GM23338 (cell line): ENCODE data around the gene AP4S1. TPM values are rescaled to one million over a fixed set of nuclear protein-coding genes. Genes with fewer than 3 reads are reported as not detected.

ENCODE experiments used
- ATAC-seq: fragments of 200-7000 bp; cut with Tn5 transposase; 3 replicates; pipeline ENCODE4 v1.9.1; 2020
- DNase-seq: peaks from one replicate; pipeline ENCODE4 v3.0.0-alpha.2; 2015; ENCODE audit warnings: low spot score
- H2AFZ ChIP-seq: fragments of 200-600 bp; sonication (generic); 2 replicates; pipeline ENCODE4 v1.8.0; 2016; ENCODE audit warnings: antibody characterized with exemption, mild to moderate bottlenecking, moderate library complexity
- H3F3A ChIP-seq: fragments of 200-600 bp; sonication (generic); replicated peaks from 2 replicates; pipeline ENCODE4 v1.8.0; 2017; ENCODE audit warnings: antibody characterized with exemption, mixed run types, low read depth
- H3K27ac ChIP-seq: fragments of 200-600 bp; sonication (generic); 2 replicates; pipeline ENCODE4 v1.6.1; 2016; ENCODE audit warnings: low read depth
- H3K27me3 ChIP-seq: fragments of 200-600 bp; sonication (generic); 2 replicates; pipeline ENCODE4 v1.8.0; 2016; ENCODE audit warnings: mild to moderate bottlenecking, mixed run types, moderate library complexity; ENCODE audit not compliant: insufficient read depth
- H3K36me3 ChIP-seq: fragments of 200-600 bp; sonication (generic); 2 replicates; pipeline ENCODE4 v1.8.0; 2016; ENCODE audit warnings: mild to moderate bottlenecking; ENCODE audit not compliant: insufficient read depth
- H3K4me1 ChIP-seq: fragments of 200-600 bp; sonication (generic); 2 replicates; pipeline ENCODE4 v1.8.0; 2016; ENCODE audit warnings: mild to moderate bottlenecking, moderate library complexity; ENCODE audit not compliant: insufficient read depth
- H3K4me2 ChIP-seq: fragments of 200-600 bp; sonication (generic); 2 replicates; pipeline ENCODE4 v1.7.1; 2017; ENCODE audit warnings: mixed run types
- H3K4me3 ChIP-seq: fragments of 200-600 bp; sonication (generic); 2 replicates; pipeline ENCODE4 v1.6.1; 2016; ENCODE audit warnings: mixed run types
- H3K79me2 ChIP-seq: fragments of 200-600 bp; sonication (generic); replicated peaks from 2 replicates; pipeline ENCODE4 v1.8.0; 2017; ENCODE audit warnings: mild to moderate bottlenecking; ENCODE audit not compliant: insufficient read depth
- H3K9me2 ChIP-seq: fragments of 200-600 bp; sonication (generic); 2 replicates; pipeline ENCODE4 v1.8.0; 2017; ENCODE audit not compliant: insufficient read depth
- H4K20me1 ChIP-seq: fragments of 200-600 bp; sonication (generic); replicated peaks from 2 replicates; pipeline ENCODE4 v1.8.0; 2017; ENCODE audit warnings: mild to moderate bottlenecking; ENCODE audit not compliant: insufficient read depth
- H3K27ac Mint-ChIP-seq: 2 replicates; pipeline ENCODE4 v1.8.0; 2020; ENCODE audit warnings: inconsistent platforms, mild to moderate bottlenecking, moderate library complexity, mixed read lengths
- H3K27me3 Mint-ChIP-seq: 3 replicates; pipeline ENCODE4 v1.8.0; 2022; ENCODE audit warnings: low read depth, mild to moderate bottlenecking, moderate library complexity, mixed read lengths, inconsistent platforms; ENCODE audit not compliant: insufficient read depth, poor library complexity
- H3K36me3 Mint-ChIP-seq: 3 replicates; pipeline ENCODE4 v1.8.0; 2021; ENCODE audit warnings: low read depth, mild to moderate bottlenecking, inconsistent platforms, moderate library complexity, mixed read lengths
- H3K4me1 Mint-ChIP-seq: 3 replicates; pipeline ENCODE4 v1.8.0; 2020; ENCODE audit warnings: mild to moderate bottlenecking, inconsistent platforms, mixed read lengths
- H3K4me3 Mint-ChIP-seq: 3 replicates; pipeline ENCODE4 v1.8.0; 2021; ENCODE audit warnings: moderate library complexity, mild to moderate bottlenecking, inconsistent platforms, mixed read lengths
- H3K9me3 Mint-ChIP-seq: 3 replicates; pipeline ENCODE4 v1.8.0; 2020; ENCODE audit warnings: moderate library complexity, mild to moderate bottlenecking, inconsistent platforms, mixed read lengths
- CTCF ChIP-seq, 2 experiments: fragments of 200-600 bp in 1 of 2; sonication (generic) in 1 of 2; conservative IDR thresholded peaks; 2 replicates each; pipeline versions ENCODE4 v1.5.1 to v1.6.1; 2016 to 2017; ENCODE audit warnings: antibody characterized with exemption in 2 of 2, low read depth in 2 of 2, mild to moderate bottlenecking in 2 of 2, moderate library complexity in 1 of 2
- ETS1 ChIP-seq: IDR thresholded peaks from 2 replicates; pipeline ENCODE4 v1.6.1; 2016; ENCODE audit warnings: antibody characterized with exemption
- EZH2 ChIP-seq: fragments of 200-600 bp; sonication (generic); IDR thresholded peaks from one replicate; pipeline ENCODE4 v1.8.0; 2017; ENCODE audit warnings: antibody characterized with exemption, mild to moderate bottlenecking, low read depth; ENCODE audit not compliant: unreplicated experiment
- EZH2phosphoT487 ChIP-seq: fragments of 200-600 bp; sonication (generic); IDR thresholded peaks from one replicate; pipeline ENCODE4 v1.8.1; 2018; ENCODE audit warnings: antibody characterized with exemption; ENCODE audit not compliant: unreplicated experiment
- JUNB ChIP-seq: IDR thresholded peaks from one replicate; pipeline ENCODE4 v1.6.1; 2016; ENCODE audit warnings: antibody characterized with exemption; ENCODE audit not compliant: unreplicated experiment
- NANOG ChIP-seq: IDR thresholded peaks from 2 replicates; pipeline ENCODE4 v1.6.1; 2016; ENCODE audit warnings: antibody characterized with exemption, borderline replicate concordance
- REST ChIP-seq: IDR thresholded peaks from one replicate; pipeline ENCODE4 v1.6.1; 2018; ENCODE audit warnings: antibody characterized with exemption; ENCODE audit not compliant: unreplicated experiment
- ZNF114 ChIP-seq: fragments of 250-450 bp; sonication (Bioruptor Pico); IDR thresholded peaks from 2 replicates; pipeline ENCODE4 v1.5.0; 2020; ENCODE audit warnings: mild to moderate bottlenecking, moderate library complexity
- ZNF331 ChIP-seq: fragments of 250-450 bp; sonication (Bioruptor Pico); IDR thresholded peaks from 2 replicates; pipeline ENCODE4 v1.5.0; 2020; ENCODE audit warnings: low read depth, mild to moderate bottlenecking, moderate library complexity
- polyA plus RNA-seq: library from polyadenylated mRNA; unstranded; fragments of >200 nt; fragmentation: Nextera tagmentation; extraction: Ambion mirVana; gene quantifications from 2 replicates; pipeline ENCODE4 v1.2.1, GENCODE V29; 2016
- total RNA-seq: library from RNA; depleted of rRNA; stranded (reverse); fragments of >200 nt; shearing (Covaris generic); gene quantifications from 2 replicates; pipeline ENCODE4 v1.2.3, GENCODE V29; 2014

The AP4S1 gene
- total and polyA plus RNA-seq, 2 experiments from 2014 or later = 13.4 to 15.7 TPM

- TF ChIP-seq CTCF (conservative IDR thresholded peaks at IDR 0.05; ENCODE audit: low read depth in 2 of 2) = no peak
- TF ChIP-seq EZH2phosphoT487 = no peak
- no peak for TF ChIP-seq ZNF331 (CRISPR knock-in tag)
- no peak for TF ChIP-seq EZH2
- no peak for TF ChIP-seq JUNB
- TF ChIP-seq NANOG = no peak
- TF ChIP-seq REST = no peak
- no peak for TF ChIP-seq ZNF114 (CRISPR knock-in tag)
These were observed 3.1 kb upstream of the AP4S1 start (continued) for GRCh38 chr14:31022386-31022785.

GRCh38 chr14:31024010-31024480 is 1.4 kb upstream of the AP4S1 start:
- Histone ChIP-seq H3K27ac (no peak overlapping the region), H4K20me1 (peaks cover 41% of the 10 kb centered on the region), H2AFZ (no peak overlapping the region), H3K4me3 (peak overlapping the region; percentile 72), H3K4me1 (peaks cover 20% of the 10 kb centered on the region), H3K4me2 (peak overlapping the region; percentile 91), H3K36me3 (no peaks in the 10 kb centered on the region), H3K79me2 (peaks cover 81% of the 10 kb centered on the region), H3K27me3 (no peaks in the 10 kb centered on the region), H3K9me2 (no peaks in the 10 kb centered on the region), H3F3A (peaks cover 11% of the 10 kb centered on the region)
- no peak for DNase-seq
- TF ChIP-seq NANOG (no peak), ETS1 (no peak)
- no peaks in the 10 kb centered on the region; the same call in 2 of the 3 replicates for H3K9me3 Mint-ChIP-seq
- ATAC-seq = no peak
- H3K36me3 Mint-ChIP-seq = peaks cover 11% of the 10 kb centered on the region
- peaks cover 30% of the 10 kb centered on the region for H3K4me1 Mint-ChIP-seq
- H3K4me3 Mint-ChIP-seq = peak overlapping the region; percentile 86
- H3K27ac Mint-ChIP-seq = no peak overlapping the region
- H3K27me3 Mint-ChIP-seq = peaks cover 5% of the 10 kb centered on the region
